Activated naive CD4-positive, alpha-beta T cell treated with anti-CD3 and anti-CD28 coated beads for 36 hours (primary cell): ENCODE results near the gene GRM6. TPM values are rescaled to one million over a fixed set of nuclear protein-coding genes. Genes with fewer than 3 reads are reported as not detected.

ENCODE experiments used
- CTCF ChIA-PET: fragments of 350-600 bp; sonication (Branson Sonifier 250); formaldehyde crosslinking; loops from one replicate; lab custom pipeline; 2021; ENCODE audit warnings: antibody characterized with exemption; lab: Charles Lee
- DNase-seq: peaks from one replicate; pipeline ENCODE4 v3.0.0-alpha.2; 2020
- H3K27ac Mint-ChIP-seq: one replicate; pipeline ENCODE4 v1.8.0; 2021; ENCODE audit warnings: mild to moderate bottlenecking, mixed read lengths
- H3K27me3 Mint-ChIP-seq: one replicate; pipeline ENCODE4 v1.8.0; 2021; ENCODE audit warnings: low read depth, mixed read lengths
- H3K36me3 Mint-ChIP-seq: one replicate; pipeline ENCODE4 v1.8.0; 2021; ENCODE audit warnings: low read depth, mixed read lengths
- H3K4me1 Mint-ChIP-seq: one replicate; pipeline ENCODE4 v1.8.0; 2021; ENCODE audit warnings: low read depth, mixed read lengths
- H3K4me3 Mint-ChIP-seq: one replicate; pipeline ENCODE4 v1.8.0; 2021; ENCODE audit warnings: mild to moderate bottlenecking, moderate library complexity, mixed read lengths
- H3K9me3 Mint-ChIP-seq: one replicate; pipeline ENCODE4 v1.8.0; 2021; ENCODE audit warnings: mixed read lengths
- intact Hi-C: fragments of 100-400 bp; cut with micrococcal nuclease; formaldehyde crosslinking; loops from one replicate; pipeline ENCODE4 v1.15.1; 2023
- total RNA-seq, 2 experiments: library from RNA; stranded (reverse); gene quantifications; one replicate each; pipeline ENCODE4 v1.2.3, GENCODE V29; 2021

The GRM6 gene
- total RNA-seq, 2 experiments from 2014 or later = not detected

- H3K27me3 Mint-ChIP-seq = peaks cover 38% of the 10 kb centered on the region
- CTCF ChIA-PET = no interaction called here
- intact Hi-C loops = no loop called here
- H3K4me3 Mint-ChIP-seq = no peak overlapping the region
- H3K36me3 Mint-ChIP-seq = peaks cover 38% of the 10 kb centered on the region
- no peak overlapping the region for H3K27ac Mint-ChIP-seq
- DNase-seq = no peak
- H3K9me3 Mint-ChIP-seq = peaks cover 64% of the 10 kb centered on the region
- H3K4me1 Mint-ChIP-seq = no peaks in the 10 kb centered on the region
Measured at GRCh38 chr5:178941361-178941760, 53.8 kb downstream of the GRM6 start.

DNA sequence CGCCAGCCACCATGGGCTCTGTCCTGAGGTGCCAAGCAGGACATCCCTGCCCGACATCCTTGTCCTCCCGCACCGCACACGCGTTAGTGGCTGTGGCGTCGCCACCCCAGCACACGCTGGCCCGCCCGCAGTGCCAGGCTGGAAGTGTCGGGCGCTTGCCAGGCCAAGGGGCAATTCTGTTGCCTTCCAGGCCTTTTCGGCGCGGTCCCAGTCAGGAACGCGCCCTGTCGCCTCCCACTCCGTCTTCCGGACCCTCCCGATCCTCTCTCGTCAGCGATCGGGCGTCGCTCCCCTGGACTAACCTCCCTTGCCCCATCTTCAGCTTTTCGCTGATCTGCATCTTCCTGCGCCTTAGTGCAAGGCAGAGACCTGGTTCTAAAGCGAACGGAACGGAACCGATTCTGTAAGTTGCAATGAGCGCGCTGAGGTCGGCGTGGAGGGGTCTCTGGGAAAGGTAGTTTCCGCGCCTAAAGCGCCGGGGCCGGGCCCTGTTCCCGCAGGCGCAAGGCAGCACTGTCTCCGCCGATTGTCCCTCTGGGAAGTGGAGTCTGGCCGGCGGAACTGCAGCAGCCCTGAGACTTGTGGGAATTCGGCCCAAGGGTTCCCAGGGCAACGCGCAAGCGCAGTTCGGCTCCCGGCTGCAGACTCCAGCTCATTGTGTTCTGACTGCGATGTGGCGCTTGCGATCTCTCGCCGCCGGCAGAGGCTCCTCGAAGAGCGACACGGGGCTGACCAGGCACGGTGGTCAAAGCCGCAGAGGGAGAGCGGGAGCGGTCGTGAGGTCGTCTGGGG is 54.4 kb downstream of the GRM6 start, which contains the start of gene ZNF454:
Gene ZNF454, plus strand, starts transcription at position 630 of the 792 bp plus-strand sequence. CDS start 1,594 bp downstream, outside the sequence.
- intact Hi-C loops = no loop called here
- Mint-ChIP-seq H3K9me3 (peaks cover 67% of the 10 kb centered on the region), H3K27ac (no peak within 1 kb of the TSS), H3K36me3 (peaks cover 43% of the 10 kb centered on the region), H3K4me3 (no peak within 1 kb of the TSS), H3K4me1 (no peaks in the 10 kb centered on the region), H3K27me3 (peaks cover 38% of the 10 kb centered on the region)
- no peak for DNase-seq
- CTCF ChIA-PET = no interaction called here

- H3K9me3 Mint-ChIP-seq = peaks cover 85% of the 10 kb centered on the region
- DNase-seq = no peak
- no peak overlapping the region for H3K27ac Mint-ChIP-seq
- H3K4me1 Mint-ChIP-seq = no peaks in the 10 kb centered on the region
- H3K36me3 Mint-ChIP-seq = peaks cover 67% of the 10 kb centered on the region
- H3K4me3 Mint-ChIP-seq = no peak overlapping the region
- intact Hi-C loops = no loop called here
- CTCF ChIA-PET = interaction anchor here (0.7 kb wide), 1 partner anchor 25 kb away, joined by 3 read pairs; no protein-coding TSS in a partner anchor
- H3K27me3 Mint-ChIP-seq = no peaks in the 10 kb centered on the region
Measured at GRCh38 chr5:178931846-178932760, 63.0 kb downstream of the GRM6 start.

Other genes with a start within 250 kb of the GRM6 start
- 1 to 10 TPM; 8.6 to 8.9 TPM for gene ZNF354B, start 135.4 kb downstream of the GRM6 start, total RNA-seq
- gene ZFP2, start 99.4 kb downstream of the GRM6 start, total RNA-seq = under 1 TPM; 0.17 to 0.26 TPM
- gene ZNF454, start 54.1 kb downstream of the GRM6 start, total RNA-seq = not detected
- gene ZNF879, start 28.5 kb upstream of the GRM6 start, total RNA-seq = 1 to 10 TPM; 1.8 to 2.0 TPM
- 1 to 10 TPM; 5.8 to 6.1 TPM for gene ZNF354C, start 65.1 kb upstream of the GRM6 start, total RNA-seq